Suprapubic skin (tissue), 4 donors: ENCODE data around the gene FUT2. TPM values are rescaled to one million over a fixed set of nuclear protein-coding genes. Genes with fewer than 3 reads are reported as not detected.
A peak's percentile ranks its signal among the peaks of the same experiment; 100 is the strongest.

Experiments used
- DNase-seq, 2 donors: peaks; one replicate each; pipeline ENCODE4 v3.0.0-alpha.2; 2019; ENCODE audit warnings: low spot score in 2 of 2
- H3K27ac ChIP-seq: fragments of 200-600 bp; sonication (generic); one replicate; pipeline ENCODE4 v1.5.1; 2019
- H3K27me3 ChIP-seq: fragments of 200-600 bp; sonication (generic); one replicate; pipeline ENCODE4 v1.5.1; 2019
- H3K36me3 ChIP-seq: fragments of 200-600 bp; sonication (generic); one replicate; pipeline ENCODE4 v1.5.1; 2019
- H3K4me1 ChIP-seq: fragments of 200-600 bp; sonication (generic); one replicate; pipeline ENCODE4 v1.5.1; 2019
- H3K4me3 ChIP-seq: fragments of 200-600 bp; sonication (generic); one replicate; pipeline ENCODE4 v1.5.1; 2019; ENCODE audit warnings: mild to moderate bottlenecking
- H3K9me3 ChIP-seq: fragments of 200-600 bp; sonication (generic); one replicate; pipeline ENCODE4 v1.5.1; 2019
- EP300 ChIP-seq: sonication (generic); formaldehyde crosslinking; IDR thresholded peaks from one replicate; pipeline ENCODE4 v1.6.1; 2017; ENCODE audit warnings: antibody characterized with exemption
- POLR2A ChIP-seq, 2 donors: fragments of 450-650 bp; IDR thresholded peaks; one replicate each; pipeline ENCODE4 v1.6.1; 2017; ENCODE audit warnings: antibody characterized with exemption in 2 of 2, mild to moderate bottlenecking in 2 of 2, moderate library complexity in 2 of 2
- POLR2AphosphoS5 ChIP-seq, 3 donors: sonication (generic); formaldehyde crosslinking; IDR thresholded peaks; one replicate each; pipeline ENCODE4 v1.6.1; 2017; ENCODE audit warnings: antibody characterized with exemption in 3 of 3
- WGBS: methylation state at CpG from one replicate; pipeline ENCODE4 v1.1.5; 2018; 5-methylcytosine and 5-hydroxymethylcytosine counted together
- total RNA-seq, 4 donors: library from RNA; depleted of rRNA; stranded (reverse); fragments of >200 nt; gene quantifications; one replicate each; pipeline ENCODE4 v1.1.0, GENCODE V29; 2016
- TF ChIP-seq, protein P1 (sequence below), 2 donors: fragments of 200-600 bp in 1 of 2; fragments of 450-650 bp in 1 of 2; sonication (generic) in 1 of 2; IDR thresholded peaks; one replicate each; pipeline ENCODE4 v1.5.1; 2016 to 2019; ENCODE audit warnings: antibody characterized with exemption in 2 of 2, mild to moderate bottlenecking in 1 of 2, moderate library complexity in 1 of 2

Gene FUT2
- total RNA-seq = 10 to 100 TPM in 1 of 4 donors, 1 to 10 TPM in 3; 2.1 to 17.4 (median 4.9) TPM

DNA sequence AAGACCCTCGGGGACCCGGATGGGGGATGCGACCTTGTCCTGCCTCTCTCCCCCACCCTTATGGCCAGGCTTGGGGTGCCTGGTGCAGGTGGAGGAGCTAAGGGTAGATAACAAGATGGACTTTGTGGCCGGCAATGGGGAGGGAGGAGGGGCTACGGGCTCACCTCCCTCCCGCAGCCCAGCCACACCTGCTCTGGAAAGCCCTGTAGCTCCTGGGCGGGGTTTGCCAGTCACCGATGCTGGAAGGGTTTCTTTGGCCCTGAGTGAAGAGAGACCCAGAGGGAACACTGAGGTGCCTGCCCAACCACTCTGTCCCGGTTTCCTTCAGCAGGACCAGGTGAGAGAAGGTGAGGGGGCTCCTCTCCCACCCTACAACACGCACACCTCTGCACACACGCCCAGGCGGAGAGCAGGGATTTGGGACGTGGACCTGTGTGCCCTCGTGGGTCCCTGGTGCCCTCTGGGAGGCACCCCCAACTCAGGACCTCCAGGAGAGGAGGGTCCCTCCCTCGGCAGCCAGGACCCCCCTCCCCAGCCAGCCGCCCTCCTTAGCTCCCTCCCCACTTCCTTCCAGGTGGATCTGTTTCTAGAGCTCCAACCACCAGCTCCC lies at the start of gene FUT2:
Gene FUT2 (plus strand): TSS at position 229 of the 610 bp plus-strand sequence. CDS start 6,986 bp downstream, outside the sequence.
- no peaks in the 10 kb centered on the region for H3K36me3 ChIP-seq
- DNase-seq = no peak
- H3K4me3 ChIP-seq = peak within 1 kb of the TSS; percentile 46
- H3K27ac ChIP-seq = peak within 1 kb of the TSS; percentile 80
- H3K9me3 ChIP-seq = no peaks in the 10 kb centered on the region
- H3K4me1 ChIP-seq = peaks cover 21% of the 10 kb centered on the region
- TF ChIP-seq POLR2A (IDR thresholded peaks at IDR 0.05) = no peak
- no peak for TF ChIP-seq POLR2AphosphoS5 (IDR thresholded peaks at IDR 0.05)
- TF ChIP-seq EP300 = no peak
- H3K27me3 ChIP-seq = no peaks in the 10 kb centered on the region
- WGBS = 36% methylated on average over 14 of the region's 16 CpGs

GRCh38 chr19:48646001-48646721 lies 49.6 kb upstream of the FUT2 start, which contains the start of gene CA11:
CA11 (minus strand) TSS chr19:48646187; CDS start chr19:48645632, 555 bp downstream.
- Histone ChIP-seq H3K36me3 (no peaks in the 10 kb centered on the region), H3K27me3 (no peaks in the 10 kb centered on the region), H3K9me3 (no peaks in the 10 kb centered on the region), H3K27ac (peak within 1 kb of the TSS; percentile 91), H3K4me1 (peaks cover 33% of the 10 kb centered on the region), H3K4me3 (peak within 1 kb of the TSS; percentile 68)
- WGBS = under 1% methylated on average over 22 of the region's 33 CpGs
- DNase-seq = peak; percentile 94
- peak in 1 of 3 donors; percentile 66 for TF ChIP-seq POLR2AphosphoS5 (IDR thresholded peaks at IDR 0.05)
- no peak for TF ChIP-seq EP300
- no peak for TF ChIP-seq POLR2A (IDR thresholded peaks at IDR 0.05)
- TF ChIP-seq, protein P1, sequence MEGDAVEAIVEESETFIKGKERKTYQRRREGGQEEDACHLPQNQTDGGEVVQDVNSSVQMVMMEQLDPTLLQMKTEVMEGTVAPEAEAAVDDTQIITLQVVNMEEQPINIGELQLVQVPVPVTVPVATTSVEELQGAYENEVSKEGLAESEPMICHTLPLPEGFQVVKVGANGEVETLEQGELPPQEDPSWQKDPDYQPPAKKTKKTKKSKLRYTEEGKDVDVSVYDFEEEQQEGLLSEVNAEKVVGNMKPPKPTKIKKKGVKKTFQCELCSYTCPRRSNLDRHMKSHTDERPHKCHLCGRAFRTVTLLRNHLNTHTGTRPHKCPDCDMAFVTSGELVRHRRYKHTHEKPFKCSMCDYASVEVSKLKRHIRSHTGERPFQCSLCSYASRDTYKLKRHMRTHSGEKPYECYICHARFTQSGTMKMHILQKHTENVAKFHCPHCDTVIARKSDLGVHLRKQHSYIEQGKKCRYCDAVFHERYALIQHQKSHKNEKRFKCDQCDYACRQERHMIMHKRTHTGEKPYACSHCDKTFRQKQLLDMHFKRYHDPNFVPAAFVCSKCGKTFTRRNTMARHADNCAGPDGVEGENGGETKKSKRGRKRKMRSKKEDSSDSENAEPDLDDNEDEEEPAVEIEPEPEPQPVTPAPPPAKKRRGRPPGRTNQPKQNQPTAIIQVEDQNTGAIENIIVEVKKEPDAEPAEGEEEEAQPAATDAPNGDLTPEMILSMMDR (IDR thresholded peaks at IDR 0.05) = peak; percentile 75 to 96

- Histone ChIP-seq H3K27ac (peak overlapping the region; percentile 91), H3K4me3 (peak overlapping the region; percentile 68), H3K9me3 (no peaks in the 10 kb centered on the region), H3K4me1 (peaks cover 33% of the 10 kb centered on the region), H3K27me3 (no peaks in the 10 kb centered on the region), H3K36me3 (no peaks in the 10 kb centered on the region)
- WGBS = 9% methylated on average over 10 of the region's 10 CpGs
- TF ChIP-seq, protein P1 (IDR thresholded peaks at IDR 0.05) = no peak
- TF ChIP-seq POLR2A (IDR thresholded peaks at IDR 0.05) = no peak
- TF ChIP-seq POLR2AphosphoS5 (IDR thresholded peaks at IDR 0.05) = no peak
- no peak for DNase-seq
These were observed 49.0 kb upstream of the FUT2 start for GRCh38 chr19:48646722-48647216.

DNA sequence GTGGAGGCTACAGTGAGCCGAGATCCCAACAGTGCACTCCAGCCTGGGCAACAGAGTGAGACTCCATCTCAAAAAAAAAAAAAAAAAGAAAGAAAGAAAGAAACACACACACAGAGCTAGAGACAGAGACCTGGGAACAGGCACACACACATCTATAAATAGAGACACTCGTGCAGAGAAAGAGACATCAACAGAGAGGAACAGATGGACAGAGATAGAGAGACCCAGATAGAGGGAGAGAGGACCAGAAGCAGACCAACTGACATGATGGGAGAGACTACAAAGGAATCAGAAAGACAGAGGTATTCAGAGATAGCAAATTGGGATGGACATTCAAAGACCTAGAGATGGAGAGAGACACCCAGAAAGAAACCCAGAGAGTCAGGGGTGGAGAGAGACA lies 47.6 kb upstream of the FUT2 start:
- H3K36me3 ChIP-seq = no peaks in the 10 kb centered on the region
- no peak overlapping the region for H3K4me3 ChIP-seq
- no peak for TF ChIP-seq POLR2A (IDR thresholded peaks at IDR 0.05)
- peaks cover 33% of the 10 kb centered on the region for H3K4me1 ChIP-seq
- no peak overlapping the region for H3K27ac ChIP-seq
- WGBS = 69% methylated on average over 2 of the region's 2 CpGs
- no peak for DNase-seq
- H3K9me3 ChIP-seq = no peaks in the 10 kb centered on the region
- no peaks in the 10 kb centered on the region for H3K27me3 ChIP-seq

- H3K36me3 ChIP-seq = no peaks in the 10 kb centered on the region
- no peaks in the 10 kb centered on the region for H3K9me3 ChIP-seq
- no peak overlapping the region for H3K27ac ChIP-seq
- no peak for TF ChIP-seq POLR2AphosphoS5 (IDR thresholded peaks at IDR 0.05)
- TF ChIP-seq EP300 = no peak
- TF ChIP-seq, protein P1 (IDR thresholded peaks at IDR 0.05) = no peak
- no peak for TF ChIP-seq POLR2A (IDR thresholded peaks at IDR 0.05)
- no peak for DNase-seq
- 97% methylated on average over 12 of the region's 12 CpGs for WGBS
- no peaks in the 10 kb centered on the region for H3K27me3 ChIP-seq
- peaks cover 15% of the 10 kb centered on the region for H3K4me1 ChIP-seq
- no peak overlapping the region for H3K4me3 ChIP-seq
These were observed 44.6 kb upstream of the FUT2 start for GRCh38 chr19:48650974-48651682.
